Neuronal stem cell (in vitro differentiated cells): ENCODE results near the gene PXK.
A peak's percentile ranks its signal among the peaks of the same experiment; 100 is the strongest.

ENCODE experiments used
- DNase-seq: peaks from one replicate; pipeline ENCODE4 v3.0.0-alpha.2; 2013; ENCODE audit warnings: low spot score
- H2AFZ ChIP-seq: one replicate; pipeline ENCODE4 v1.6.1; 2013; ENCODE audit warnings: mild to moderate bottlenecking, low read length, inconsistent platforms
- H2AK5ac ChIP-seq: 2 replicates; pipeline ENCODE4 v1.6.1; 2013; ENCODE audit warnings: low read depth, mild to moderate bottlenecking, inconsistent platforms, low read length, moderate library complexity, mixed read lengths
- H2BK120ac ChIP-seq: 2 replicates; pipeline ENCODE4 v1.6.1; 2013; ENCODE audit warnings: low read depth, mild to moderate bottlenecking, inconsistent platforms, low read length, moderate library complexity, mixed read lengths
- H2BK12ac ChIP-seq: one replicate; pipeline ENCODE4 v1.6.1; 2013; ENCODE audit warnings: low read length, inconsistent platforms
- H2BK15ac ChIP-seq: 2 replicates; pipeline ENCODE4 v1.6.1; 2013; ENCODE audit warnings: mild to moderate bottlenecking, low read length, inconsistent platforms, mixed read lengths
- H2BK5ac ChIP-seq: one replicate; pipeline ENCODE4 v1.6.1; 2013; ENCODE audit warnings: inconsistent platforms, mild to moderate bottlenecking, low read length, moderate library complexity
- H3K14ac ChIP-seq: one replicate; pipeline ENCODE4 v1.6.1; 2013; ENCODE audit warnings: low read length, inconsistent platforms
- H3K18ac ChIP-seq: 2 replicates; pipeline ENCODE4 v1.6.1; 2013; ENCODE audit warnings: low read length, inconsistent platforms
- H3K23ac ChIP-seq: 2 replicates; pipeline ENCODE4 v1.6.1; 2013; ENCODE audit warnings: low read depth, mild to moderate bottlenecking, mixed read lengths, low read length, inconsistent platforms; ENCODE audit not compliant: poor library complexity
- H3K27ac ChIP-seq: replicated peaks from 3 replicates; pipeline ENCODE4 v1.5.1; 2013; ENCODE audit warnings: low read length, inconsistent platforms
- H3K27me3 ChIP-seq, 3 experiments: 2 replicates each; pipeline ENCODE4 v1.6.1; 2013; ENCODE audit warnings: low read length in 3 of 3, mild to moderate bottlenecking in 2 of 3, inconsistent platforms in 1 of 3, low read depth in 1 of 3, mixed read lengths in 1 of 3, moderate library complexity in 1 of 3; ENCODE audit not compliant: control insufficient read depth in 3 of 3, insufficient read depth in 3 of 3
- H3K36me3 ChIP-seq, 2 donors: replicated peaks in 1 of 2; 2 replicates each; pipeline ENCODE4 v1.6.1; 2013; ENCODE audit warnings: low read length in 2 of 2; ENCODE audit not compliant: control insufficient read depth in 2 of 2, insufficient read depth in 2 of 2
- H3K4ac ChIP-seq: 2 replicates; pipeline ENCODE4 v1.6.1; 2013; ENCODE audit warnings: inconsistent platforms, mild to moderate bottlenecking, low read length, moderate library complexity
- H3K4me1 ChIP-seq, 2 donors: 1 replicate in 1 of 2; 2 replicates in 1 of 2; pipeline ENCODE4 v1.6.1; 2013; ENCODE audit warnings: low read length in 2 of 2, low read depth in 1 of 2; ENCODE audit not compliant: control insufficient read depth in 2 of 2, insufficient read depth in 1 of 2
- H3K4me2 ChIP-seq: one replicate; pipeline ENCODE4 v1.6.1; 2013; ENCODE audit warnings: mild to moderate bottlenecking, low read length, inconsistent platforms; ENCODE audit not compliant: insufficient read depth, poor library complexity, severe bottlenecking
- H3K4me3 ChIP-seq, 2 donors: 2 replicates each; pipeline ENCODE4 v1.5.1; 2013; ENCODE audit warnings: low read length in 2 of 2, mild to moderate bottlenecking in 2 of 2, inconsistent platforms in 1 of 2, moderate library complexity in 1 of 2
- H3K79me1 ChIP-seq: one replicate; pipeline ENCODE4 v1.6.1; 2013; ENCODE audit warnings: low read depth, mild to moderate bottlenecking, inconsistent platforms, low read length, moderate library complexity
- H3K9ac ChIP-seq: one replicate; pipeline ENCODE4 v1.6.1; 2013; ENCODE audit warnings: mild to moderate bottlenecking, low read depth, low read length, inconsistent platforms; ENCODE audit not compliant: poor library complexity
- H3K9me3 ChIP-seq, 2 donors: replicated peaks in 1 of 2; 2 replicates each; pipeline versions ENCODE3 to v1.6.1; 2013; ENCODE audit warnings: low read length in 2 of 2, mild to moderate bottlenecking in 2 of 2, inconsistent platforms in 1 of 2, low read depth in 1 of 2, mixed read lengths in 1 of 2, moderate library complexity in 1 of 2; ENCODE audit not compliant: control insufficient read depth in 2 of 2, insufficient read depth in 1 of 2
- H4K8ac ChIP-seq: one replicate; pipeline ENCODE4 v1.6.1; 2013; ENCODE audit warnings: low read depth, mild to moderate bottlenecking, inconsistent platforms, low read length, moderate library complexity
- H4K91ac ChIP-seq: one replicate; pipeline ENCODE4 v1.6.1; 2013; ENCODE audit warnings: low read length, low read depth, mild to moderate bottlenecking, inconsistent platforms; ENCODE audit not compliant: poor library complexity
- WGBS, 2 donors: extraction: QIAGEN DNeasy Blood & Tissue Kit; methylation state at CpG; one replicate each; pipeline ENCODE4 v1.1.7; 2013; ENCODE audit warnings: missing lambda C conversion rate in 2 of 2, mixed read lengths in 1 of 2; ENCODE audit not compliant: insufficient read length in 2 of 2, insufficient replicate concordance in 1 of 2; ENCODE audit errors: extremely low coverage in 2 of 2; 5-methylcytosine and 5-hydroxymethylcytosine counted together

The PXK gene

DNA sequence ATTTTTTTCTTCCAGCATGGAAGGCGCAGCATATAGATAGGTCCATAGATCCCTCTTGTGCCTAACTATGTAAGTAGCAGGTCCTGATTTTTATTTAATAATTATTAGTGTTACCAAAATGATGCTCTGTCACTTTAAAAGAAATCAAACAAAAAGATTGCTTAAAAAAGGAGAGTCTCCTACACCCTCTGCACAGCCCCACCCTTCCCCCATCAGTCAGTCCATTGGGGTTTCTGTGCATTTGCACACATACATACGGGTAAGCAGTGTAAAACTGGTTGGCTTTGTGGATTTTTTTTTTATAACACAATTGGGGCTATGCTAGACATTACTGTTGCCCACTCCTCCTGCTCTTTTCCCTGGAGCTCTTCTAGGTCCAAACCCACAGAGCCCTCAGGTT is 33.6 kb upstream of the PXK start:
- peaks cover 0 to 41% (median 3%) of the 10 kb centered on the region in 3 experiments for H3K27me3 ChIP-seq
- H3K9me3 ChIP-seq: peaks cover 2 to 5% of the 10 kb centered on the region in 2 donors
- no peak overlapping the region for H3K23ac ChIP-seq
- no peak overlapping the region for H2BK5ac ChIP-seq
- no peaks in the 10 kb centered on the region for H3K79me1 ChIP-seq
- peaks cover 2% of the 10 kb centered on the region in 2 donors for H3K4me1 ChIP-seq
- DNase-seq: no peak
- no peak overlapping the region for H3K4me3 ChIP-seq
- H2BK15ac ChIP-seq: no peak overlapping the region
- H4K8ac ChIP-seq: no peak overlapping the region
- no peak overlapping the region for H2BK12ac ChIP-seq
- no peak overlapping the region for H3K18ac ChIP-seq
- no peak overlapping the region for H2AFZ ChIP-seq
- H2BK120ac ChIP-seq: no peak overlapping the region
- no peak overlapping the region for H3K14ac ChIP-seq
- no peaks in the 10 kb centered on the region for H3K36me3 ChIP-seq
- WGBS, 2 donors: no CpG with 5 or more reads among the region's 2 CpGs
- no peak overlapping the region for H3K27ac ChIP-seq
- H2AK5ac ChIP-seq: no peak overlapping the region
- no peak overlapping the region for H3K4ac ChIP-seq
- H4K91ac ChIP-seq: no peak overlapping the region
- H3K9ac ChIP-seq: no peak overlapping the region
- no peak overlapping the region for H3K4me2 ChIP-seq

GRCh38 chr3:58299839-58300516 is 32.7 kb upstream of the PXK start:
- Histone ChIP-seq H2BK120ac (no peak overlapping the region), H2AK5ac (peak overlapping the region; percentile 19), H3K9ac (no peak overlapping the region), H3K23ac (no peak overlapping the region), H2AFZ (no peak overlapping the region), H3K14ac (no peak overlapping the region), H3K4me1 (peaks cover 2% of the 10 kb centered on the region in 2 donors), H3K9me3 (peaks cover 2 to 5% of the 10 kb centered on the region in 2 donors), H4K91ac (no peak overlapping the region), H3K4me2 (no peak overlapping the region), H3K4ac (no peak overlapping the region), H3K36me3 (no peaks in the 10 kb centered on the region), H3K27me3 (peaks cover 0 to 41% (median 3%) of the 10 kb centered on the region in 3 experiments), H3K27ac (no peak overlapping the region), H2BK12ac (no peak overlapping the region), H2BK5ac (no peak overlapping the region), H2BK15ac (no peak overlapping the region), H3K4me3 (no peak overlapping the region), H3K79me1 (no peaks in the 10 kb centered on the region), H4K8ac (no peak overlapping the region), H3K18ac (no peak overlapping the region)
- no CpG with 5 or more reads among the region's 8 CpGs for WGBS, 2 donors
- peak; percentile 35 for DNase-seq

GRCh38 chr3:58305882-58306711 is 26.6 kb upstream of the PXK start, which contains the start of the genes HTD2 and RPP14:
HTD2 (plus strand) TSS chr3:58306520; CDS start chr3:58317614, 11,094 bp downstream.
RPP14 (plus strand) TSS chr3:58306245; CDS start chr3:58310330, 4,085 bp downstream.
- Histone ChIP-seq H4K91ac (no peak within 1 kb of the TSS), H3K4me1 (peaks cover 6% of the 10 kb centered on the region in 2 donors), H3K27me3 (peaks cover 0 to 9% (median 1%) of the 10 kb centered on the region in 3 experiments), H3K27ac (peak within 1 kb of the TSS; percentile 94), H2BK12ac (no peak within 1 kb of the TSS), H2AFZ (peak within 1 kb of the TSS; percentile 93), H3K9ac (peak within 1 kb of the TSS; percentile 89), H3K14ac (peak within 1 kb of the TSS; percentile 14), H3K4me3 (peak within 1 kb of the TSS; percentile 75 to 96), H2BK15ac (peak within 1 kb of the TSS; percentile 77), H3K18ac (peak within 1 kb of the TSS; percentile 100), H3K9me3 (no peaks in the 10 kb centered on the region), H3K4me2 (peak within 1 kb of the TSS; percentile 85), H3K23ac (no peak within 1 kb of the TSS), H3K36me3 (peaks cover 4 to 35% of the 10 kb centered on the region in 2 donors), H2BK120ac (no peak within 1 kb of the TSS), H3K4ac (no peak within 1 kb of the TSS), H3K79me1 (peaks cover 5% of the 10 kb centered on the region), H2AK5ac (peak within 1 kb of the TSS; percentile 36), H2BK5ac (peak within 1 kb of the TSS; percentile 97), H4K8ac (no peak within 1 kb of the TSS)
- peak; percentile 96 for DNase-seq
- no CpG with 5 or more reads among the region's 71 CpGs for WGBS, 2 donors
